CD4-positive, alpha-beta T cell (primary cell): ENCODE results near the gene OLFML1. TPM values are rescaled to one million over a fixed set of nuclear protein-coding genes. Genes with fewer than 3 reads are reported as not detected.

Experiments
- ATAC-seq: fragments of 200-7000 bp; cut with Tn5 transposase; one replicate; pipeline ENCODE4 v1.10.0; 2022; ENCODE audit warnings: mild to moderate bottlenecking; ENCODE audit not compliant: poor library complexity
- CTCF ChIA-PET: fragments of 350-600 bp; sonication (Branson Sonifier 250); formaldehyde crosslinking; loops from one replicate; lab custom pipeline; 2021; ENCODE audit warnings: antibody characterized with exemption, inconsistent platforms; lab: Charles Lee
- POLR2A ChIA-PET: fragments of 350-600 bp; sonication (Branson Sonifier 250); formaldehyde crosslinking; loops from one replicate; lab custom pipeline; 2021; ENCODE audit warnings: antibody characterized with exemption, inconsistent platforms; lab: Charles Lee
- DNase-seq, 14 experiments: peaks; one replicate each; pipeline ENCODE4 v3.0.0-alpha.2; 2013 to 2020; ENCODE audit warnings: mixed read lengths in 2 of 14
- H3K27ac ChIP-seq, 2 donors: one replicate each; pipeline versions ENCODE4 v1.5.1 to v1.7.0; 2013; ENCODE audit warnings: low read length in 2 of 2, low read depth in 1 of 2, mild to moderate bottlenecking in 1 of 2
- H3K27me3 ChIP-seq, 2 experiments: 1 replicate in 1 of 2; 2 replicates in 1 of 2; pipeline versions ENCODE4 v1.6.1 to v1.7.0; 2013; ENCODE audit warnings: low read length in 2 of 2, control low read depth in 1 of 2, mild to moderate bottlenecking in 1 of 2, moderate library complexity in 1 of 2; ENCODE audit not compliant: insufficient read depth in 2 of 2, control insufficient read depth in 1 of 2
- H3K36me3 ChIP-seq: one replicate; pipeline ENCODE4 v1.6.1; 2013; ENCODE audit warnings: low read length, control low read depth; ENCODE audit not compliant: insufficient read depth
- H3K4me1 ChIP-seq: one replicate; pipeline ENCODE4 v1.6.1; 2013; ENCODE audit warnings: low read length, control low read depth; ENCODE audit not compliant: insufficient read depth
- H3K4me3 ChIP-seq: one replicate; pipeline ENCODE4 v1.5.1; 2013; ENCODE audit warnings: mild to moderate bottlenecking, low read length, moderate library complexity
- H3K9me3 ChIP-seq, 2 experiments: 1 replicate in 1 of 2; 2 replicates in 1 of 2; pipeline versions ENCODE4 v1.6.1 to v1.7.0; 2013; ENCODE audit warnings: low read length in 2 of 2, mild to moderate bottlenecking in 2 of 2, control low read depth in 1 of 2, moderate library complexity in 1 of 2; ENCODE audit not compliant: control insufficient read depth in 1 of 2, insufficient read depth in 1 of 2
- H3K27ac Mint-ChIP-seq: one replicate; pipeline ENCODE4 v1.8.0; 2020; ENCODE audit warnings: mixed read lengths
- H3K27me3 Mint-ChIP-seq: one replicate; pipeline ENCODE4 v1.8.0; 2021; ENCODE audit warnings: mixed read lengths
- H3K36me3 Mint-ChIP-seq: one replicate; pipeline ENCODE4 v1.8.0; 2021; ENCODE audit warnings: low read depth, mixed read lengths
- H3K4me1 Mint-ChIP-seq: one replicate; pipeline ENCODE4 v1.8.0; 2021; ENCODE audit warnings: low read depth, mixed read lengths
- H3K4me3 Mint-ChIP-seq: one replicate; pipeline ENCODE4 v1.8.0; 2020; ENCODE audit warnings: mild to moderate bottlenecking, mixed read lengths
- H3K9me3 Mint-ChIP-seq: one replicate; pipeline ENCODE4 v1.8.0; 2020; ENCODE audit warnings: mixed read lengths
- intact Hi-C, 2 experiments: fragments of 100-400 bp; cut with DNase I in 1 of 2; cut with micrococcal nuclease in 1 of 2; formaldehyde crosslinking; loops; one replicate each; pipeline versions ENCODE4 v1.15.1 to v1.9.0; 2023 to 2025; cut with DNase I, micrococcal nuclease
- total RNA-seq, 174 experiments: library from RNA in 2 of 174; stranded (reverse) in 2 of 174; gene quantifications; one replicate each; pipeline ENCODE4 v1.2.3 and lab custom pipeline; 2021 to 2026
- TF ChIP-seq, protein P1 (sequence below): fragments of 200-600 bp; IDR thresholded peaks from one replicate; pipeline ENCODE4 v1.8.0; 2022; ENCODE audit warnings: antibody characterized with exemption, mild to moderate bottlenecking

OLFML1 gene
- total RNA-seq, 2 experiments from 2014 or later = not detected

DNA sequence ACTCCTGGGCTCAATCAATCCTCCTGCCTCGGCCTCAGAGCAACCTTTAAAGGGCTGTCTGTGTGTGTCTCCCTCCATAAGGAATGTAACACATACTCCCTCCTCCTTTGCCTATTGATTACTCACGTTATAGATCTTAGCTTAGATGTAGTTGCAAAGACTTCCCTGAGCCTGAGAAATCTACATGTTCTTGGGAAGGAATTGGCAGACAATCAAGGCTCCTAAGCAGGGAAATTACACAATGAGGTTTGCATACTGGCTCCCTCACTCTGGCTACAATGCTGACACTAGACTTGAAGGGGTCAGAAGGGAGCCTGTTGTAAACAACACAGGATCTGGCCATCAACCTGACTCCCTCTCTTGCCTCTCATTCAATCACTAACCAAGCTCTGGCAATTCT, 5.2 kb upstream of the OLFML1 start:
- Mint-ChIP-seq H3K9me3 (no peaks in the 10 kb centered on the region), H3K4me3 (no peak overlapping the region), H3K27me3 (no peaks in the 10 kb centered on the region), H3K27ac (no peak overlapping the region), H3K36me3 (no peaks in the 10 kb centered on the region), H3K4me1 (no peaks in the 10 kb centered on the region)
- intact Hi-C loops = no loop called here
- POLR2A ChIA-PET = no interaction called here
- TF ChIP-seq, protein P1, sequence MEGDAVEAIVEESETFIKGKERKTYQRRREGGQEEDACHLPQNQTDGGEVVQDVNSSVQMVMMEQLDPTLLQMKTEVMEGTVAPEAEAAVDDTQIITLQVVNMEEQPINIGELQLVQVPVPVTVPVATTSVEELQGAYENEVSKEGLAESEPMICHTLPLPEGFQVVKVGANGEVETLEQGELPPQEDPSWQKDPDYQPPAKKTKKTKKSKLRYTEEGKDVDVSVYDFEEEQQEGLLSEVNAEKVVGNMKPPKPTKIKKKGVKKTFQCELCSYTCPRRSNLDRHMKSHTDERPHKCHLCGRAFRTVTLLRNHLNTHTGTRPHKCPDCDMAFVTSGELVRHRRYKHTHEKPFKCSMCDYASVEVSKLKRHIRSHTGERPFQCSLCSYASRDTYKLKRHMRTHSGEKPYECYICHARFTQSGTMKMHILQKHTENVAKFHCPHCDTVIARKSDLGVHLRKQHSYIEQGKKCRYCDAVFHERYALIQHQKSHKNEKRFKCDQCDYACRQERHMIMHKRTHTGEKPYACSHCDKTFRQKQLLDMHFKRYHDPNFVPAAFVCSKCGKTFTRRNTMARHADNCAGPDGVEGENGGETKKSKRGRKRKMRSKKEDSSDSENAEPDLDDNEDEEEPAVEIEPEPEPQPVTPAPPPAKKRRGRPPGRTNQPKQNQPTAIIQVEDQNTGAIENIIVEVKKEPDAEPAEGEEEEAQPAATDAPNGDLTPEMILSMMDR = no peak
- CTCF ChIA-PET = interaction anchor here (1.5 kb wide), 1 partner anchor 10 kb away, joined by 3 read pairs; no protein-coding TSS in a partner anchor
- Histone ChIP-seq H3K9me3 (no peaks in the 10 kb centered on the region), H3K27ac (no peak overlapping the region), H3K4me3 (no peak overlapping the region), H3K27me3 (peaks cover 0 to 2% of the 10 kb centered on the region in 2 experiments), H3K4me1 (no peaks in the 10 kb centered on the region), H3K36me3 (no peaks in the 10 kb centered on the region)
- DNase-seq (no peak), ATAC-seq (no peak)

DNA sequence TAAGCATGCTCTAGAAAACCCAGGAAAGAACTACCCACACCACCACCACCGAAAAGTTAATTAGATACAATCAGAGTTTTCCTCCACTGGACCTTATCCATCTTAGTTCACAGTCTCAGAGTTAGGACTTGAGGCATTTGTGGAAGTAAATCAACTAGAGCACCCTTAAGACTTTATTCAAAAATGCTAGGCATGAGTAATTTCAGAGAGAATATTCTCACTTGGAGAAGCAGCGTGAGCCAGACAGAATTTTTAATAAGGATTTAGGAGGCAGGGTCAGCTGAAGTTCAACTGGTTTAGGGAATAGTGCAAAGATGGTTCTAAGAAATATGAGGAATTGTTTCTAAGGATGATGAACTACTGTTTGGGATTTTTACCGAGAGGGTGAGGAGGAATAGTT, 1.2 kb upstream of the OLFML1 start:
- Mint-ChIP-seq H3K36me3 (no peaks in the 10 kb centered on the region), H3K9me3 (no peaks in the 10 kb centered on the region), H3K4me1 (no peaks in the 10 kb centered on the region), H3K27ac (no peak overlapping the region), H3K4me3 (no peak overlapping the region), H3K27me3 (no peaks in the 10 kb centered on the region)
- Histone ChIP-seq H3K9me3 (no peaks in the 10 kb centered on the region), H3K4me3 (no peak overlapping the region), H3K4me1 (no peaks in the 10 kb centered on the region), H3K27me3 (peaks cover 0 to 2% of the 10 kb centered on the region in 2 experiments), H3K36me3 (no peaks in the 10 kb centered on the region), H3K27ac (no peak overlapping the region)
- POLR2A ChIA-PET = no interaction called here
- TF ChIP-seq, protein P1 = no peak
- intact Hi-C loops = no loop called here
- no peak for DNase-seq
- CTCF ChIA-PET = no interaction called here
- no peak for ATAC-seq

DNA sequence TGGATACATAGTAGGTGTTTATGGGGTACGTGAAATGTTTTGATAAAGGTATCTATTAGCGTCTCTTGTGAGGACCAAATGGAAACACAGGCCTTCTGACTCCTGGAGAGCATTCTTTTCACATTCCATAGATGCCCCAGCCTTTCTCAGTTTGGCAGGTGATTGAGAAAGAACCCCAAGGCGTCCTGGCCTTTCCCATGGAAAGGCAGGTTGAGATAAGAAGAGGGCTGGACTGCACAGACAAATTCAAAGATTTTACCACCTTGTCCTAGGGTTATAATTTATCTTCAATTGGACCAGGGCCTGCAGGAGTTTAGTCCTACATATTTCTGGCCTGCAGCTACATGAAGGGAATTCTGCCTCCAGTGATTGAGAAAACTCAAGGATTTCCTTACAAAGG, 661 bp upstream of the OLFML1 start:
- CTCF ChIA-PET = no interaction called here
- TF ChIP-seq, protein P1 = no peak
- no peak for ATAC-seq

More for the DNA sequence above, 661 bp upstream of the OLFML1 start:
- no peaks in the 10 kb centered on the region for H3K27me3 Mint-ChIP-seq
- intact Hi-C loops = no loop called here
- H3K27me3 ChIP-seq = peaks cover 0 to 2% of the 10 kb centered on the region in 2 experiments
- no peak overlapping the region for H3K27ac ChIP-seq
- H3K9me3 ChIP-seq = no peaks in the 10 kb centered on the region
- no peaks in the 10 kb centered on the region for H3K4me1 ChIP-seq
- no peak overlapping the region for H3K4me3 ChIP-seq
- no peak for DNase-seq
- no peaks in the 10 kb centered on the region for H3K36me3 Mint-ChIP-seq
- H3K4me1 Mint-ChIP-seq = no peaks in the 10 kb centered on the region
- no peaks in the 10 kb centered on the region for H3K9me3 Mint-ChIP-seq
- H3K36me3 ChIP-seq = no peaks in the 10 kb centered on the region
- POLR2A ChIA-PET = no interaction called here
- no peak overlapping the region for H3K27ac Mint-ChIP-seq
- no peak overlapping the region for H3K4me3 Mint-ChIP-seq
